ENCODE measurements around the gene CST4.
"Not testable (repeated sequence)": the region's sequence is repeated elsewhere in the genome, so short reads cannot be mapped to it uniquely, and the experiment has no call there.

CST4 gene

DNA sequence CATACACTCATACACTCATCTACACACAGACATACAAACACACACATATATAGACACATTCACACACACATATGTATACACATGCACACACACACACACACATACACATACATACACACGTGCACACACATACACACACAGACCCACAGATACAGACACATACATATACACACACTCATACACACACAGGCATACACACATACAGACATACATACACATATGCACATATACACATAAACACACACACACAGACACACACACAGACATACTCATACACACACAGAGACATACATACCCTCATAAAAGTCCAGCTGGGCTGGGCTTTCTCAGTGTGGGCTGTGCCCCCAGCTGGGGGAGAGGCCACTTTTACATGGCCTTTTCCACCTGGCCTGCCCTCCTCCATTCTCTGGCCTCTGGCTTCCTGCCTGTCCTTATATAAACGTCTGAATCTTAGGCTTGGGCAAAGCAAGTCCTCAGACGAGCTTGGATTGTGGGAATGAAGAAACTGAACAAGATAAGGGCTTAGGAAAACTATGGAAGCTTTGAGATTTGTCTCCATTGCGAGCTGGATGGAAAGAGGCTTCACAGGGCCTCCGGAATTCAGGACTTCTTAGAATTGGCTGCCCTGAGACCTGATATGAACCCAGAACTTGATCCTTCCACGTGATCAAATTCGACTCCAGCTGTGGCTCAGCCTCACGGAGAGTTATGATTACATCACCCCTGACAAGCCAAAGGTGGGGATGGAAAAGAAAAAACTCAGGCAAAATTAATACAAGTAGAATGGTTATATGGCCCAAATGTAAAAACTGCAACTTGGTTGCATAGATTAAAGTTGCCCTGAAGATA lies 28.6 kb downstream of the CST4 start:
- no peak for DNase-seq (ENCODE audit: low spot score)

DNA sequence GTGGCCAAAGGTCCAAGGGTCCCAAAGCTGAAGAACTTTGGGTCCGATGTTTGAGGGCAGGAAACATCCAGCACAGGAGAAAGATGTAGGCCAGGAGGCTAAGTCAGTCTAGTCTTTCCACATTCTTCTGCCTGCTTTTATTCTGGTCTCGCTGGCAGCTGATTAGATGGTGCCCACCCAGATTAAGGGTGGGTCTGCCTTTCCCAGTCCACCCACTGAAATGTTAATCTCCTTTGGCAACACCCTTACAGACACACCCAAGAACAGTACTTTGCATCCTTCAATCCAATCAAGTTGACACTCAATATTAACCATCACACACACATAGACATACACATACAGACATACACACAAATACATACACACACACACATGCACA lies 29.2 kb downstream of the CST4 start:
- not testable (repeated sequence) for DNase-seq (ENCODE audit: low spot score)

DNA sequence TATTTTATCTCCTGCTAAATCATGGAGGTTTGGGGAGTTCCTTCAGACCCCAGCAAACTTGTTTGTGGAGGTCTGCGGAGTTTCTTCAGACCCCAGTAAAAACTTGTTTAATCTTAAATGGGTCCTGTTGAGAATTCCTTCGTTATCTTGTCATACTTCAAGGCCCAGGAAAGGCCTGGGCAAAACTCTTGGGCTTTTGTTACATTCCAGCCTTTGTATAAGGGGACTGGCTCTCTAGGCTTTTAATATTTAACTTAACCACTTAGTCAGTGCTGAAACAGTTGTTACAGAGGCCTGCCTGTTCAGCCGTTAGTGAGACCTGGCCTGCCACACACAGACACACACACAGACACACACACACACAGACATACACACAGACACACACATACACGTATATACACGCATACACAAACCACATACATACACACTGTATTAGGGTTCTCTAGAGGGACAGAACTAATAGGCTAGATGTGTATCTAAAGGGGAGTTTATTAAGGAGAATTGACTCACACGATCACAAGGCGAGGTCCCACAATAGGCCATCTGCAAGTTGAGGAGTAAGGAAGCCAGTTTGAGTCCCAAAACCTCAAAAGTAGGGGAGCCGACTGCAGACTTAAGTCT lies 29.7 kb downstream of the CST4 start:
- DNase-seq (ENCODE audit: low spot score): no peak

DNA sequence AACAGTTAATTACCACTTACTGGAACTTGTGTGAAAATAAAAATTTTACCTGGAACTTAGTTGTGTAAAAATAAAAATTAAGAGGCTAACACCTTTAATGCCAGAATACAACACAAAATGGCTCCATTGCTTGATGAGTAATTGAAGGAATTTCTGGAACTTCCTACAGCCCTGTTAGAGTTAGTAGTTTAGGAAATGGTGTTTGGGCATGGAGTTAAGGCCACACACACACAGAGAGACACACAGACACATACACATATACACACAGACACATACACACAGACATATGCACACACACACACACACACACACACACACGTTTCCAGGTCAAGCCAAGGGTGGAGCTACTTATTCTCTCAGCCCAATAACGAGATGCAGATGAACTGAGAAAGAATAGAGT lies 30.5 kb downstream of the CST4 start:
- DNase-seq (ENCODE audit: low spot score): no peak

DNA sequence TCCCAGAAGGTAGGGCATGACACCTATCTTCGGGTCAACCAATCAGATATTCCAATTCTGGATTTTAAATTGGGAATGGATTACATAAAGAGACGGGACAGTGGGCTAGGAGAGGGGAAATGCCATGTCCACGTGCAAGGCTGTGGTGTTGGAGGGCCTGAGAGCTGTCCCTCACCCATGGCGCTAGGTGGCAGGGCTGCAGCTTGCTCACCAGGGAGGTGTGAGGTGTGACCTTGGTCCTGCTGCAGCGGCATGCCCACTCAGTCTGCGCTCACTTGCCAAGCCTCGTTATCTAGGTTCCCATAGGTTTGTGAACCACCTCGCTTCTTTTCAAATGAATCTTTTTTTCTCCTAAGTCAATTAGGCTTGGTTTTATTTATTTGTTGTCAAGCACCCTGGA lies 31.6 kb downstream of the CST4 start:
- no peak for DNase-seq (ENCODE audit: low spot score)

DNA sequence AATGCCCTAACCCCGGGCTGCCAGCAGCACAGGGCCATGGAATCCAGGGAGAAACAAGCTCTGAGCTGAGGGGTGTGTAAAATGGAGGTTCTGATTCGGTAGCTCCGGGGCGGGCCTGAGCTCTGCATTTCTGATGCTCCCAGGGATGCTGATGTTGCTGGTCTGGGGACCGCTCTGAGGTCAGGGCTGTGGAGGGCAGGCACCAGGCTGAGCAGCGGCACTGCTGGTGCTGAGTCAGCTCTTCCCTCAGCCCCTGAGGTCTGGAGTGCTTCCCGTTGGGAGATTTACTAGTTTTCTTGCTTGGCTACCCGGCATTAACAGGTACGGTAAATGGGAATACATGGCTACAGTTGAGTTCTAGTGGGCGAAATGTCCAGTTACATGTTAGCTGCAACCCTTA lies 32.5 kb downstream of the CST4 start:
- DNase-seq (ENCODE audit: low spot score): no peak

DNA sequence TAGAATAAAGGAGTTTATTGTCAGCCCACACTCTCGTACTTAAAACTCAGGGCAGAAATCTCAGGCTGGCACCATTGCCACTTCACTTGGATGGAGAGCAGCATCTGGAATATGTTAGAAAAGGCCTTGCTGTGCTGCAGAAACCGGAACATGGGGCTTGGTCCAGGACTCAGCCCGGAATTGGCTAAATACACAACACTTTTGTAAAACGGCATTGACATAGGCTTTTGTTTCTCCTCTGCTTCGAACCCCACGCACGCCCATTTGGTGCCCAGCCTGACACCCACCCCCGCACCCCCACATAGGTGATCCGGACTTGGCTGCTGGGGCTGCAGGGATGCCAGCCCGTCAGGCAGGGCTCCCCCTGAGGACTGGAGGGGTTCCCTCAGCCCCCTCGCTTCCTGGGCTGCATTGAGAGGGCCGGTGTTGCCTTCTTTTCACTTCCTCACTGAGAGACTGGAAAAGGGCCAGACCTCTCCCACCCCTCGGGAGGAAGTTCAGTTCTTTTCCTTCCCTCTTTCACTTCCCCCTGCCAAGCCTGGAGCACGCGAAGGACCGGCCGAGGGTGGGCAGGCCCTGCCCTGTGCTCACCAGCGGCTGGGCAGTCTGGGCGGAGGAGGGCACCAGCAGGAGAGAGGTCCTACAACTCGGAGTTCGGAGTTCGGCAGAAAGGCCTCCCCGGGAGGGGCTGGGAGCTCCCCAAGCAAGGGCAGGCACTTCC lies 33.2 kb downstream of the CST4 start:
- no peak for DNase-seq (ENCODE audit: low spot score)

DNA sequence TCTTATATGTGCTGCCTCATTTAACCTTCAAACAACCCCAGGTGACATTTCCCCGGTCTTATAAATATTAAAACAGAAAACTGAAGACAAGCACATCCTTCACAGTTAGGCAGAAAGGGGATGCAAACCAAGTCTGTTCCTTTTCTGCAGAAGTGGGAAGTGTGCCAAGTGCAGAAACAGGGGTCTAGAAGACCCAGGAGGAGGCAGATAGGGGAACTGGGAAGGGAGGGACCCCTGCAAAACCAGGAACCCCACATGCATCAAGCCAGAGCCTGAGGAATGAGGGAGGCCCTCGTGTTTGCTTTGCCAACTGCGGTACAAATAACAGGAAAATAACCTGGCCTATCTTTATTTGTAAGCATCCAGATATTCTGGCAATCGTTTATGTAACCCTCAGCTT lies 34.1 kb downstream of the CST4 start:
- no peak for DNase-seq (ENCODE audit: low spot score)

DNA sequence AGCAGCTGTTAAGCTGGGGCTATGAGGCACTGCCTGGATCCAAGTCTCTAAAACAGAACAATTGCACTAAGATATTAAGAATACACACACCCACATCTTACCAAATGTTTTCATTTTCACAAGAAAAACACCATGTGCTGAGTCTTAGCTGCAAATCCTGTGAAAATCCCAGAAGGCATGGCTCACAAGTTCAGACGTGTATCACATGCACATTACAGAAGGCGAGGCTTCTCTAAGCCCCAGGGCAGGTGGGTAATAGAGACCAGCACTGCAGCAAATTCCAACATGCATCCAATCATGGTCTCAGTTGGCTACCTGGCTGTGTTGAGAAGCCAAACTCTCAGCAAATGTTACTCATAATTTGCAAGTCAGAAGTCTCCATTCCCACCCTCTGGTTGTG lies 34.8 kb downstream of the CST4 start:
- no peak for DNase-seq (ENCODE audit: low spot score)

DNA sequence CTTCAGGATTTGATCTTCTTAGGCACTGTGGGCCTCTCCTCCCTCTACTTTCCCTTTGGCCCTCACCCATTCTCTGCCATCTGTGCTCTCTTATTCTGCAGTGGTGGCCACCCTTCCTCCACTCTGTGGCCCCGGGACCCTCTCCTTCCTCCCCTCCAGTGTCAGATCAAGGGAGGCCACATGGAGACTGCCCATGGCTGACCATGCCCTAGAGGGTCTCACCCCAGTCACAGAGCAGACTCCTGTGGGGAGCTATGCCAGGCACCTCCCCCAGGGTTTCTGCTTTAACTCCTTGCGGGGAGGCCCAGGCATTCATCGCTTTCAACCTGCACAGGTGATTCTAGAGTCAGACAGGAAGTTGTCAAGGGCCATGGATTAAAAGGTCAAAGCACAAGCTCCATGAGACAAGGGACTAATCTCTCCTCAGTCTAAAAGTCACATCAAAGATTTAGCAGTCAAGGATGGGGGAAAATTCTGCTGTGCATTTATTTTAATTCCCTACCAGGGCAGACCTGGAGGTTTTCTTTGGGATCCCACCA lies 35.4 kb downstream of the CST4 start:
- no peak for DNase-seq (ENCODE audit: low spot score)

DNA sequence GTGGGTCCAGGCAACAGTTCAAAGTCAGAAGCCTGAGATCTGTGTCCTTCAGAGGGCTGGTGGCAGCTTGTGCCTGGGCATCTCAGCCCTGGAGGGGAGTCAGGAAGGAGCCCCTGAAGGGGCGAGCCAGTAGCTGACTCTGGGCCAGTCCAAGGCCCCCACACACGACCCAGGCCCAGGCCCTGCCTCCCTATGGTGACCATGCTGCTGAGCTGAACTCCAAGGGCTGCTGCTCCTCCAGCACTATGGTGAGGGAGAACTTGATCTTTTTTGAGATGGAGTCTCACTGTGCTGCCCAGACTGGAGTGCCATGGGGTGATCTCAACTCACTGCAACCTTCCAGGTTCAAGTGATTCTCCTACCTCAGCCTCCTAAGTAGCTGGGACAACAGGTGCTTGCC lies 35.9 kb downstream of the CST4 start:
- DNase-seq (ENCODE audit: low spot score): no peak

DNA sequence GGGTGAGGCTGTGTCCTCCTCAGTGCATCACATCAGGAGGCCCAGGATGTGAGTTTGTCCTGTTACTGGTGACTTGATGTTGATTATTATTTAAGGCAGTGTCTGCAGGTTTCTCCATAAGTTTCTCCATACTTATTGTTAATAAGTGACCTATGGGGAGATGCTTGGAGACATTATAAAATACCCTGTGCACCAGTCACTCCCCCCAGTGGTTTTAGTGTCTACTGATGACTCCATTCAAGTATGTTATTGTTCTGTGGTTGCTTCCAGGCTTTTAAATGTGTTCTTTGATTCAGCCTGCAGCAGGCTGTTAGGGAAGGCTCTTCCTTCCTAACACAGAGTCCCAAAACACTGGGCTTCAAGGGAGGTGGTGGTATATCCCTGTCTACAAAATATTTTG lies 36.5 kb downstream of the CST4 start:
- peak; percentile 36 for DNase-seq (ENCODE audit: low spot score)

DNA sequence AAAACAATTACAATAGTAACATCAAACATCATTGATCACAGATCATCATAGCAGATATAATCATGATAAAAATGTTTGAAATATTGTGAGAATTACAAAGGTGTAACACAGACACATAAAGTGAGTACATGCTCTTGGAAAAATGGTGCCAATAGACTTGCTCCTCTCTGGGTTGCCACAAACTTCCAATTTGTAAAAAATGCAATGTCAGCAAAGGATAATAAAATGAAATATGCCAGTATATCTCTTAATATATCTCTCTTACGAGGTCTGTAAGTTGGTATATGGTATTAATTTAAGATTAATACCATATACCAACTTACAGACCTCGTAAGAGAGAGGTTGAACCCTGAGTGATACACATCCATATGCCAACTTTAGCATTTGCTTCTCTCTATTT lies 37.7 kb downstream of the CST4 start:
- no peak for DNase-seq (ENCODE audit: low spot score)

DNA sequence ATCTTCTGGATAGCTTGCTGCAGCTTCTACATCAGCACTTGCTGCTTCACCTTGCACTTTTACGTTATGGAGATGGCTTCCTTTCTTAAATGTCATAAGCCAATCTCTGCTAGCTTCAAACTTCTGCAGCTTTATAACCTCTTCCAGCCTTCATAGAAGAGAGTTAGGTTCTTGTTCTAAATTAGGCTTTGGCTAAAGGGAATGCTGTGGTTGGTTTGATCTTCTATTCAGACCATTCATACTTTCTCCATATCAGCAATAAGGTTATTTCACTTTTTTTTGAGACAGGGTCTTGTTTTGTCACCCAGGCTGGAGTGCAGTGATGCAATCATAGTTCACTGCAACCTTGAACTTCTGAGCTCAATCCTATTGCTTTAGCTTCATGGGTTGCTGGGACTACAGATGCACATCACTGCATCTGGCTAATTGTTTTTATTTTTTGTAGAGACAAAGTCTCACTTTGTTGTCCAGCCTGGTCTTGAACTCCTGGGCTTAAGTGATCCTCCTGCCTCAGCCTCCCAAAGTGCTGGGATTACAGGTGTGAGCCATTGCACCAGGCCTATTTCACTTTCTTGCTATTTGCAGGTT lies 38.9 kb downstream of the CST4 start:
- DNase-seq (ENCODE audit: low spot score): no peak

DNA sequence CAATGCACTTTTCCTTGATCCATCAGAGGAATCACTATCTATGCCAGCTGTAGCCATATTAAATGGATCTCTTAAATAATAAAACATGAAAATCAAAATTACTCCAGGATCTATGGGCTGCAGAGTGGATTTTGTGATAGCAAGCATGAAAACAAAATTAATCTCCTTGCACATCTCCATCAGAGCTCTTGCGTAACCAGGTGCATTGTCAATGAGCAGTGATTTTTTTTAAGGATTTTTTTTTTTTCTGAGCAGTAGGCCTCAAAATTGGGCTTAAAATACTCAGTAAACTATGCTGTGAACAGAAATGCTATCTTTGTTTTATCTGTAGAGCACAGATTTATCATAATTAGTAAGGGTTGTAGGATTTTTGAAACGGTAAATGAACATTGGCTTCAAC lies 39.6 kb downstream of the CST4 start:
- no peak for DNase-seq (ENCODE audit: low spot score)

DNA sequence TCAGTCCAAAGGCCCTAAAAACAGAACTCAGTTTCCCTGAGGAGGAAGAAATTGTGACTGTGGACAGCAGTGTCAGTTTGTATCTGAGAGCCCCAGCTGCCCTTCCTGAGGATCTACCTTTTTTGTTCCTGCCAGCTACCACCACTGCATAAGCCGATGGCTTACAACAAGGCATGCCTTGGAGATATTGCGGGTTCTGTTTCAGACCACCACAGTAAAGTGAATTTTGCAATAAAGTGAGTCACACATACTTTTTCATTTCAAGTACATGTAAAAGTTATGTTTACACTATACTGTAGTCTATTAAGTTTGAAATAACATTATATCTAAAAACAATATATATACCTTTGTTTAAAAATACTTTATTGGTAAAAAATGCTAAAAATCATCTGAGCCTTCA lies 41.5 kb downstream of the CST4 start:
- DNase-seq (ENCODE audit: low spot score): no peak

DNA sequence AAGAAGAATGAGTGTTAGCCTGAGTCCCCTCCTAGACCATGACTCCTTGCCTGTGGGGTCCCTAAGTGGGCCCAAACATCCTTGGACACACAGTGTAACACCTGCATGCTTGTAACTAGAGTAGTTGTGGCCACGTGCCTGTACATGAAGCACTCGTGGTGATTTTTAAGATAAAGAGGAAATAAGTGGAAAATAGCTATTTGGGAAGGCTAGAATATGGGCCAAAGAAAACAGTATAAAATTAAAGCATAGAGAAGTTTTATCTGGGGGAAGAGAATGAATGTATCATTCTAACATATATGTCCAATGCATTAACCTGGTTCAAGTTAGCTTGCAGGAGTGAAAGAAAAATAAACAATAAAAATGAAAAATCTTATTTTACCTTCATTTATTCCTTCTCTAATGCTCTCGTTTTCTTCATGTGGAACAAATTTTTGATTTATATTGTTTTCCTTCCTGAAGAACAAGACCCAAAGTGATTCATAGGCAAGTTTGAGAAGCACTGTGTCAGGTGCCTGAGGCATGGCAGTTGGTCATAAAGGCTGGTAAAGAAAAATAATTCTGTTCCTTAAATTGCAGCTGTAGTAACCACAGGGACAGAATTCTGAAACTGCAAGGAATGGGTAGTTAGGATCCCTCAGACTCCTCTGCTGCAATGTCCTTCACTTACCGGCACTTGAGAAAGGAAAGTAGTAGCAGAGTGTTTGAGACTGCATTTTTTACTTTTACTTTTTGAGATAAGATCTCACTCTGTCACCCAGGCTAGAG lies 42.5 kb downstream of the CST4 start:
- no peak for DNase-seq (ENCODE audit: low spot score)

DNA sequence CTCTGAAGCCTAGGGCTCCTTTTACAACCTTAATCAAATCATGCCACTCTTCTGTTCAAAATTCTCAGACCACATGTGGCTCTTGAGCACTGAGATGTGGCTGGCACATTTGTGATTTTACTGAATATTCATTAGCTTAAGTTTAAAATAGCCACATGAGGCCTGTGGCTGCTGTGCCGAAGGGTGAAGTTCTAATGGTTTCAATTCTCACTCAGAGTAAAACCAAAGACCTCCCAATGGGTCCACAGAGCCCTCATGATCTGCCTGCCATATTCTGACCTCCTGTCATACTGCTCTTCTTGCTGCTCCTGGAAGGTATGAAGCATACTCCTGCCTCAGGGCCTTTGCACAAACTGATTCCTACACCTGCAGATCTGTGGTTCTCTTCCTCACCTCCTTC lies 43.3 kb downstream of the CST4 start:
- no peak for DNase-seq (ENCODE audit: low spot score)

DNA sequence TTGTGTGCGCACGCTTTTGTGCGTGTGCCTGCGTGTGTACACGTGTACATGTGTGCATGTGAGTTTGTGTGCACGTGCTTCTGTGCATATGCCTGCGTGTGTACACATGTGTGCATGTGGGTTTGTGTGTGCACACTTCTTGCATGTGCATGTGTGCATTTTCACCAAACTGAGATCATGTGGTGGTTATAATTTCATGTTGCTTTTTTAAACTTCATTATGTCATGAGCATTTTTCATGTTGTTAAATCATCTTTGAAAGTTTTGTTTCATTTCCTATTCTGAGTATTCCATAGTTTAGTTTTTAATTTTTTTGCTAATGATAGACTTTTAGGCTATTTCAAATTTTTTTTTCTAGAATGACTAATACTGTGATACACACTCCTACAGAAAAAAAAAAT lies 44.7 kb downstream of the CST4 start:
- DNase-seq (ENCODE audit: low spot score): no peak

DNA sequence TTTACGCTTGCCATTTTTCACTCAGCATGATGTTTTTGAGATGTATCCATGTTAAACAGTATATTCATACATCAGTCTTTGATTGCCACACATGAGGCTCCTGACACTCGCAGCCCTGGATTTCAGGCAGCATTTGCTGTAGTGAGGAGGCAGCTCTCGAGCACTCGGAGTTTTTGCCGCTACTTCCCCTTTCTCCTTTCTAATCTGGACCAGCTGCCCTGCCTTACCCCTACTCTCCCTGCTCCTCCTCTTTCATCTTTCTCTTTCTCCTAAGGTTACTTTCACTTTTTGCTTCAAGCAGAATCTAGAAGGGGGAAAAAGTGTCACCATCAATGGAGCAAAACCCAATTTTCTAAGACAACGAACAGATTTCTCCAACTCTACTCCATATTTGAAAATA lies 45.2 kb downstream of the CST4 start:
- no peak for DNase-seq (ENCODE audit: low spot score)

DNA sequence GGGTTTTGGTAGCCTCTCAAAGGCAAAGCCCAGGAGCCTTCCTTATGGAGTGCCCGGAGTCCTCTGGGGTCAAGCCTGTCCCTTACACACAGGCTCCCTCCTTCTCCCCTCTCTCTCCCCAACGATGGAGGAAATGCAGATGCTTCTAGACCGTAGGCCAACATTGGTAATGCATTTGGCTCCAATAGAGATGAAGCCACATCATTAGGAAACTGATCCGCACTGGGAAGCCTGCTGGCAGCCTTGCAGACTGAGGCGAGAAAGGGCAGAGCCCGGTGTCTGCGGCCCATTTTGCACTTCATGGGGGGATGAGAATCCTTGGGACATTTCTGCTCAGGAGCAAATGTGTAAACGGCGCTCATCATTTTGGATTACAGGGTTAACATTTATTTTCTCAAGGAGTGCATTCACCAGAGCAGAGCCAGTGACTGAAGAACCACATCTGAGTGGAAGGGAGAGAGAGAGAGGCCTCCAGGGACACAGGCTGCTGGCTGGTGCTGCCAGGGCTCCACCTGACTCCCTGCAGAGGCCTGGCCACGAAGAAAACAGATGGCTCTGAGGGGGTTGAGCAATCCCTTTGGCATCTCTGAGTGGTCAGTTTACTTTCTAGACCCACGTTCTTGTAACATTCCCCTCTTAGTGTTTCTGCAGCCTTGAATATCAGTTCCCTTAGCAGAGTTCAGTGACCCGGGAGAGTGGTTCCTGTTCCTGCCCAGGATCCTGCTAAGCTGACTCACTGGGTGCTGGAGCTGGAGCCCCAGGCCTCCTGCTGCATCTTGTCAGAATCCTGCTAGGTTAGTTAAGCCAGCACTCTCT lies 46.7 kb downstream of the CST4 start:
- peak; percentile 80 for DNase-seq (ENCODE audit: low spot score)
